GM19025 (cell line): Measurements from ENCODE around the gene ZNF343.

Experiments
- ATAC-seq: cut with Tn5 transposase; IDR thresholded peaks from one replicate; pipeline ENCODE4 v1.9.1; 2021; ENCODE audit warnings: mild to moderate bottlenecking, low read depth, moderate library complexity; ENCODE audit not compliant: unreplicated experiment

Gene ZNF343

DNA sequence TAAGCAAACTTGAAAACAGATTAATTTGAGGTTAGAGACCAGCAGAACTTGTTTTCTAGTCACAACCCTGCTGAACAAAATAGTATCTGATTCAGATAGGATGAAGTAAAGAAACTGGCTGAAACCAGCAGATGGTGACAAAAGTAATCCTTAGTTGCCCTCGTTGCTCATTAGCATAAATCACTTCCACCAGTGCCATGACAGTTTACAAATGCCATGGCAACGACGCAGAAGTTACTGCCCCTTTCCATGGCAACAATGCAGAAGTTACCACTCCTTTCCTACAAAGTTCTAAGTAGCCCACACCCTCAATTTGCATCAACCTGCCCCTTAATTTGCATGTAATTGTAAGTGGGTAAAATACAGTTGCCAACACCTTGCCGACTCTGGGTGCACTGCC, 61.9 kb downstream of the ZNF343 start:
- ATAC-seq = no peak
